ENCODE data around the gene HOXD9. TPM values are rescaled to one million over a fixed set of nuclear protein-coding genes. Genes with fewer than 3 reads are reported as not detected.
A peak's percentile ranks its signal among the peaks of the same experiment; 100 is the strongest.

Gene HOXD9
- total RNA-seq, 1 experiment from 2014 or later: 1.8 TPM

DNA sequence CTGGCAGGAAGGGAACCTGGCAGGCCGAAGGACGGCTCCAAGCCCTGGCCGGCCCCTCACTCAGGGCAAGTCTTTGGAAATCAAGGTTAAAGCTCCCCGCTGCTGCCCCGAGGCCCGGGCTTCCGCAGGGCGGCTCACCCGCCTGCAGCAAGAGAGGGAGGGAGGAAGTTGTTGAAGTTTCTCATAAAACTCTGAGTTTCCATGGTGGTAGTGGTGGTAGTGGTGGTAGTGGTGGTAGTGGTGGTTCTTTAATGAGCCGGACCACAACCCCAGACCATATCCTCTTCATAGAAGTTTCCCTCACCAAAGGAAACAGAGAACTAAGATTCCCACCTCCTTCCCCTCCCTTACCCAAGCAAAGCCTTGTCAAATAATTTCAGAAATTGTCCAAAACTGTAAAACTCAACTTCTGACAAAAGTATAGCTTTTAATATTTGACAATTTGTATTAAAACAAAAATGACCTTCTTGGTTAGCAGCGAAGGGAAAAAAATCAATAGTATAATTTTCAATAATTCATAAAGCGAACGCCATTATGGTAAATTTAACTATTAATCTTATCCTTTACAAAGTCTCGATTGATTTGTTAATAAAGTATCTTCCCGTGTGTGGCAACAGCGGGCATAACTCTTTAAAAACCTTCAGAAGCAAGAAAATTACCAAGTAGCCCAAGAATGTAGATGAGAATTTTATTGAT, 7.4 kb upstream of the HOXD9 start:
- Histone ChIP-seq H3K36me3 (no peaks in the 10 kb centered on the region), H3K27me3 (replicated peaks) (peaks cover 70% of the 10 kb centered on the region), H3K27ac (no peak overlapping the region)

DNA sequence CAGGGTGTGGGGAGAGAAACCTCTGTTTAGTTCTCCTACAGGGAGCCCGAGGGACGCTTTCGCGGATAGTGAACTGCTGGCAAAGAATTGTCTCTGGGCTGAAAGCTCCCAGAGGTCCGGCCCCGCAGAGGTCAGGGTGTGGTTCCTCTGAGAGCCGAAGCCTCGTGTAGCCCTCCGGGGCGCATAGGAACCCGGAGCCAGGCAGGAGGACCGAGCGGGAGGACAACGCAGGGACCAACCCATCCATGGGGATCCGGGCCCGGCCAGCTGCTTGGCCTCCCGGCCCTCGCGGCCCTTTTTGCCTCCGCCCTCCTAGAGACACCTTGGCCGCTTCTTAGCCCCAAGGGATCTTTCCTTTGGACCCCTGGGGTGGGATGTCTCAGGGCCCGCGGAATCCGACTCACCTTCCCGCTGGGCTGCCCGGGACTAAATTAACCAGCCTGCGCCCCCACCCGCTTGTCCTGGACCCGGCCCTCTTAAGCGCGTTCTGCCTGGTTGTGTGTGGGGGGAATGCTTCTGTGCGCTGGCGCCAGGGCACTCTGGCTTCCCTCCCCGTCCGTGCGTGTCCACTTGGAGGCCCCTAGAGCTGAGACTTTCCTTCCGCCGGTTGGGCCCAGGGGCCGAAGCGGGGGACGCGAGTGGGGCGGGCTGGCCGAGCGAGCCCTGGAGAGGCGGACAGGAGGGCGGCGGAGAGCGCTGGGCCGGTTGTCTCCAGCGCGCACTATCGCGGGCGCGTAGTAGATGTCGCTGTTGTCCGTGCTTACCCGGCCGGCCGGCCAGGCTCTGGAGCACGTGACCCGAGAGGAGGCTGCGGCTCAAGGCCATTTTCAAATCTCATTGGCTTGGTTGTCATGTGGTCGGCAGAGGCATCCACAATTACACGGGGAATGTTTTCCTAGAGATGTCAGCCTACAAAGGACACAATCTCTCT, 6.4 kb upstream of the HOXD9 start, which contains the start of gene HOXD10:
HOXD10 (plus strand) TSS at position 896 of the 931 bp plus-strand sequence. CDS start 56 bp downstream, outside the sequence.
- H3K4me1 ChIP-seq (replicated peaks): no peaks in the 10 kb centered on the region; the same call in 1 of the 2 replicates
- no peaks in the 10 kb centered on the region for H3K36me3 ChIP-seq
- peaks cover 63% of the 10 kb centered on the region for H3K27me3 ChIP-seq (replicated peaks)
- DNase-seq (ENCODE audit: low read depth in 1 of 2, low spot score in 2 of 2): no peak
- H3K9me3 ChIP-seq (replicated peaks): no peaks in the 10 kb centered on the region
- H3K27ac ChIP-seq: no peak within 1 kb of the TSS
- H3K4me3 ChIP-seq: no peak within 1 kb of the TSS

More for the DNA sequence above, 7.4 kb upstream of the HOXD9 start:
- DNase-seq (ENCODE audit: low read depth in 1 of 2, low spot score in 2 of 2): no peak
- Histone ChIP-seq H3K4me1 (replicated peaks) (no peaks in the 10 kb centered on the region; the same call in 1 of the 2 replicates), H3K4me3 (no peak overlapping the region), H3K9me3 (replicated peaks) (no peaks in the 10 kb centered on the region)

DNA sequence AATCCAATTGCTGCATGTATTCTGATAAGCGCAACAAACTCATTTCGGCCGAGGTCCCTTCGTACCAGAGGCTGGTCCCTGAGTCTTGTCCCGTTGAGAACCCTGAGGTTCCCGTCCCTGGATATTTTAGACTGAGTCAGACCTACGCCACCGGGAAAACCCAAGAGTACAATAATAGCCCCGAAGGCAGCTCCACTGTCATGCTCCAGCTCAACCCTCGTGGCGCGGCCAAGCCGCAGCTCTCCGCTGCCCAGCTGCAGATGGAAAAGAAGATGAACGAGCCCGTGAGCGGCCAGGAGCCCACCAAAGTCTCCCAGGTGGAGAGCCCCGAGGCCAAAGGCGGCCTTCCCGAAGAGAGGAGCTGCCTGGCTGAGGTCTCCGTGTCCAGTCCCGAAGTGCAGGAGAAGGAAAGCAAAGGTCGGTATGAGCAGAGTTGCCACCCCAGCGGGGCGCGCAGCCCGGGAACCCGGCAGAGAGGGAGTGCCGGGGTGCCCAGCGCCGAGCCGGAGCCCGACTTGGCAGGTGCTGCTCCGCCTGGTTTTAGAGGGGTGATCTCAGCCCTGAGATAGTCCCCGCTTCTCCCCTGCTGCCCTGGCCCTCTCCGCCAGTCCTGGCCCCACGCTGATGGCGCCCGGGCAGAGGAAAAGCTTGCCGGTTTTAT, 5.2 kb upstream of the HOXD9 start:
- H3K4me3 ChIP-seq: no peak overlapping the region
- no peak for DNase-seq (ENCODE audit: low read depth in 1 of 2, low spot score in 2 of 2)

GRCh38 chr2:176117823-176118371, 4.6 kb upstream of the HOXD9 start:
- peaks cover 5% of the 10 kb centered on the region for H3K4me1 ChIP-seq (replicated peaks)
- no peak overlapping the region for H3K27ac ChIP-seq
- no peaks in the 10 kb centered on the region for H3K36me3 ChIP-seq
- peaks cover 58% of the 10 kb centered on the region for H3K27me3 ChIP-seq (replicated peaks)
- no peak for DNase-seq (ENCODE audit: low read depth in 1 of 2, low spot score in 2 of 2)
- H3K9me3 ChIP-seq (replicated peaks): no peaks in the 10 kb centered on the region
- no peak overlapping the region for H3K4me3 ChIP-seq

More for the DNA sequence above, 5.2 kb upstream of the HOXD9 start:
- H3K9me3 ChIP-seq (replicated peaks): no peaks in the 10 kb centered on the region
- peaks cover 4% of the 10 kb centered on the region; the same call in 1 of the 2 replicates for H3K4me1 ChIP-seq (replicated peaks)
- H3K36me3 ChIP-seq: no peaks in the 10 kb centered on the region
- H3K27me3 ChIP-seq (replicated peaks): peaks cover 59% of the 10 kb centered on the region
- H3K27ac ChIP-seq: no peak overlapping the region

DNA sequence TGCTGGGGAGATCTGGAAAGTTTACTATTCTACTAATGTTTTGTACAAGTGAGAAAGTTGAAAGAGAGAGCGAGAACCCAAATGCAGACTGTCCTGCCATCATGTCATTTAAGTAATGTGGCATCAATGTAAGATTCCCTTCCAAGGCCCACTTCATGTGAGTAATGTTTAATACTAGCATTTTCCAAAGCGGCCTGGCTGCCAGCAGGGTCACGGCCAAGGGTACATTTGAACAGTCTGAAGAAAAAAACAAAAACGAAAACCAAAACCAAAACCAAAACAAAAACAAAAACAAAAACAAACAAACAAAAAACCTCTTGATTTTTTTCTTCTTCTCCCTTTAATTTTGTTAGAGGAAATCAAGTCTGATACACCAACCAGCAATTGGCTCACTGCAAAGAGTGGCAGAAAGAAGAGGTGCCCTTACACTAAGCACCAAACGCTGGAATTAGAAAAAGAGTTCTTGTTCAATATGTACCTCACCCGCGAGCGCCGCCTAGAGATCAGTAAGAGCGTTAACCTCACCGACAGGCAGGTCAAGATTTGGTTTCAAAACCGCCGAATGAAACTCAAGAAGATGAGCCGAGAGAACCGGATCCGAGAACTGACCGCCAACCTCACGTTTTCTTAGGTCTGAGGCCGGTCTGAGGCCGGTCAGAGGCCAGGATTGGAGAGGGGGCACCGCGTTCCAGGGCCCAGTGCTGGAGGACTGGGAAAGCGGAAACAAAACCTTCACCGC, 3.7 kb upstream of the HOXD9 start:
- H3K27ac ChIP-seq: no peak overlapping the region
- H3K9me3 ChIP-seq (replicated peaks): no peaks in the 10 kb centered on the region
- no peak for DNase-seq (ENCODE audit: low read depth in 1 of 2, low spot score in 2 of 2)
- H3K4me3 ChIP-seq: no peak overlapping the region
- H3K27me3 ChIP-seq (replicated peaks): peaks cover 54% of the 10 kb centered on the region
- H3K36me3 ChIP-seq: no peaks in the 10 kb centered on the region
- peaks cover 10% of the 10 kb centered on the region for H3K4me1 ChIP-seq (replicated peaks)

- DNase-seq (ENCODE audit: low read depth in 1 of 2, low spot score in 2 of 2): no peak
- Histone ChIP-seq H3K27ac (no peak overlapping the region), H3K36me3 (no peaks in the 10 kb centered on the region), H3K9me3 (replicated peaks) (no peaks in the 10 kb centered on the region), H3K27me3 (replicated peaks) (peaks cover 41% of the 10 kb centered on the region), H3K4me3 (no peak overlapping the region), H3K4me1 (replicated peaks) (peaks cover 10% of the 10 kb centered on the region)
Observed at GRCh38 chr2:176120364-176121189, 1.9 kb upstream of the HOXD9 start.

GRCh38 chr2:176121190-176122051, 1.1 kb upstream of the HOXD9 start:
- H3K36me3 ChIP-seq: no peaks in the 10 kb centered on the region
- no peak for DNase-seq (ENCODE audit: low read depth in 1 of 2, low spot score in 2 of 2)
- H3K27ac ChIP-seq: no peak overlapping the region

DNA sequence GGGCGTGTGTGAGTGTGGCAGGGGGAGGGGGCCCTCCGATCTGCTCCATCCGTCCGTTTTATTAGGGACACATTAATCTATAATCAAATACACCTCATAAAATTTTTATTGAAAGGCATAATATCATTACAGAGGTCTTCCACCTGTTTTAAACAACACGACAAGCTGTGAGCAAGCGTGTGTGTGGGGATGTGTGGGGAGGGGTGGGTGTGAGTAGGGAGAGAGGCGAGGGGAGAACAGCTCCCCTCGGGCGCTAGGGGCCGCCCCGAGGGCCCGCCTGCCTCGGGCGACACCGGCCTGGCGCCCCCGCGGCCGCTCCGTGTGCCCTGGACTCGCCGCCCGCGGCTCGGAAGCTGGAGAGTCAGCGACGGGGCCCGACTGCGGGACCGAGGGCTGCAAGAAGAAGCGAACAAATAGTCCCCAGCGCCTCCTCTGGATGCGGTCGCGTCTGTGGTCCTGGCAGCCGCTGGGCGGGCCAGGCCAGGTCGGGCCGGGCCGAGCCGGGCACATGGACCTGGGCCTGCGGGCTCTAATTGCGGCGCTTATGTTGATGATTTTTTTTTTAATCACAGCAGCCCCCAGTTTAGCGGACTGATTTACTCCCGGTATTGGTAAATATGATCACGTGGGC, 352 bp upstream of the HOXD9 start:
- Histone ChIP-seq H3K27me3 (replicated peaks) (peaks cover 27% of the 10 kb centered on the region), H3K4me3 (peak overlapping the region; percentile 49), H3K36me3 (no peaks in the 10 kb centered on the region), H3K9me3 (replicated peaks) (no peaks in the 10 kb centered on the region), H3K4me1 (replicated peaks) (peaks cover 10% of the 10 kb centered on the region), H3K27ac (no peak overlapping the region)
- DNase-seq (ENCODE audit: low read depth in 1 of 2, low spot score in 2 of 2): peak in 1 of 2 experiments; percentile 87

More at GRCh38 chr2:176121190-176122051, 1.1 kb upstream of the HOXD9 start:
- H3K4me1 ChIP-seq (replicated peaks): peaks cover 10% of the 10 kb centered on the region
- no peaks in the 10 kb centered on the region for H3K9me3 ChIP-seq (replicated peaks)
- peaks cover 34% of the 10 kb centered on the region for H3K27me3 ChIP-seq (replicated peaks)
- peak overlapping the region; percentile 49 for H3K4me3 ChIP-seq

DNA sequence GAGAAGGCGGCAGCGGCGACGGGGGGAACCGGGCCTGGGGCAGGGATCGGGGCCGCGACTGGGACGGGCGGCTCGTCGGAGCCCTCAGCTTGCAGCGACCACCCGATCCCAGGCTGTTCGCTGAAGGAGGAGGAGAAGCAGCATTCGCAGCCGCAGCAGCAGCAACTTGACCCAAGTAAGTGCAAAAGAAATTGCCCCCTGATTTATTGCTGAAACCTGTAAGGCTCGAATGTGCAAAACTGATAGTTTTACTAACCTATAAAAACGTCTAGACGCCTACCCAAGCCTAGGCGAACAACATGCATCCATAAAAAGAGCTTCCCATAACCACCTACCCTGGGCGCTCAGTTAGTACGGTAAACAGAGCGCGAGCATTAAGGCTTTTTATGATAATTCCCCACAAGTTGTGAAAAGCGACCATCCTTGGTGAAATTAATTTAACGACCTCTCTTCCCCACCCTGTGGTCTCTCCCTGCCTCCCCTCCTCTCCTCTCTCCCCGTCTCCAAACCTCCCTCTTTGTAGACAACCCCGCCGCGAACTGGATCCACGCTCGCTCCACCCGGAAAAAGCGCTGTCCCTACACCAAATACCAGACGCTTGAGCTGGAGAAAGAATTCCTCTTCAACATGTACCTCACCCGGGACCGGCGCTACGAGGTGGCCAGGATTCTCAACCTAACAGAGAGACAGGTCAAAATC, 1.0 kb downstream of the HOXD9 start:
- no peak for DNase-seq (ENCODE audit: low read depth in 1 of 2, low spot score in 2 of 2)
- Histone ChIP-seq H3K9me3 (replicated peaks) (no peaks in the 10 kb centered on the region), H3K36me3 (no peaks in the 10 kb centered on the region), H3K4me3 (peak overlapping the region; percentile 49), H3K27ac (no peak overlapping the region), H3K4me1 (replicated peaks) (peaks cover 10% of the 10 kb centered on the region), H3K27me3 (replicated peaks) (peaks cover 16% of the 10 kb centered on the region; the same call in 1 of the 2 replicates)

GRCh38 chr2:176124110-176124946, 1.8 kb downstream of the HOXD9 start:
- H3K4me3 ChIP-seq: no peak overlapping the region

More at GRCh38 chr2:176124110-176124946, 1.8 kb downstream of the HOXD9 start:
- H3K27ac ChIP-seq: no peak overlapping the region
- peaks cover 18% of the 10 kb centered on the region for H3K4me1 ChIP-seq (replicated peaks)
- H3K36me3 ChIP-seq: no peaks in the 10 kb centered on the region
- H3K9me3 ChIP-seq (replicated peaks): no peaks in the 10 kb centered on the region
- peaks cover 16% of the 10 kb centered on the region; the same call in 1 of the 2 replicates for H3K27me3 ChIP-seq (replicated peaks)
- DNase-seq (ENCODE audit: low read depth in 1 of 2, low spot score in 2 of 2): no peak
